Large intestine (tissue), 3 donors: ENCODE measurements around the gene ADRM1. TPM values are rescaled to one million over a fixed set of nuclear protein-coding genes. Genes with fewer than 3 reads are reported as not detected.

Source experiments
- DNase-seq, 2 donors: peaks; one replicate each; pipeline versions ENCODE4 v3.0.0 to v3.0.0-alpha.2; 2013
- H3K27ac ChIP-seq: one replicate; pipeline ENCODE4 v1.5.1; 2013; ENCODE audit warnings: low read length
- H3K27me3 ChIP-seq: 2 replicates; pipeline ENCODE4 v1.6.1; 2013; ENCODE audit warnings: low read length; ENCODE audit not compliant: control insufficient read depth, insufficient read depth
- H3K36me3 ChIP-seq: 2 replicates; pipeline ENCODE4 v1.6.1; 2013; ENCODE audit warnings: low read length; ENCODE audit not compliant: control insufficient read depth, insufficient read depth
- H3K4me1 ChIP-seq: one replicate; pipeline ENCODE4 v1.6.1; 2013; ENCODE audit warnings: low read length; ENCODE audit not compliant: control insufficient read depth, insufficient read depth
- H3K4me3 ChIP-seq: one replicate; pipeline ENCODE4 v1.5.1; 2013; ENCODE audit warnings: low read length
- H3K9me3 ChIP-seq: one replicate; pipeline ENCODE4 v1.6.1; 2013; ENCODE audit warnings: mild to moderate bottlenecking, low read depth, low read length, moderate library complexity; ENCODE audit not compliant: control insufficient read depth
- WGBS: methylation state at CpG from one replicate; pipeline ENCODE4 v1.1.5; 2013; ENCODE audit warnings: low lambda C conversion rate; ENCODE audit not compliant: insufficient coverage; 5-methylcytosine and 5-hydroxymethylcytosine counted together
- polyA plus RNA-seq: library from polyadenylated mRNA; unstranded; fragments of 120-200 nt; gene quantifications from one replicate; pipeline ENCODE4 v1.2.1, GENCODE V29; 2013

Gene ADRM1
- polyA plus RNA-seq, 1 donor: 50.4 TPM

DNA sequence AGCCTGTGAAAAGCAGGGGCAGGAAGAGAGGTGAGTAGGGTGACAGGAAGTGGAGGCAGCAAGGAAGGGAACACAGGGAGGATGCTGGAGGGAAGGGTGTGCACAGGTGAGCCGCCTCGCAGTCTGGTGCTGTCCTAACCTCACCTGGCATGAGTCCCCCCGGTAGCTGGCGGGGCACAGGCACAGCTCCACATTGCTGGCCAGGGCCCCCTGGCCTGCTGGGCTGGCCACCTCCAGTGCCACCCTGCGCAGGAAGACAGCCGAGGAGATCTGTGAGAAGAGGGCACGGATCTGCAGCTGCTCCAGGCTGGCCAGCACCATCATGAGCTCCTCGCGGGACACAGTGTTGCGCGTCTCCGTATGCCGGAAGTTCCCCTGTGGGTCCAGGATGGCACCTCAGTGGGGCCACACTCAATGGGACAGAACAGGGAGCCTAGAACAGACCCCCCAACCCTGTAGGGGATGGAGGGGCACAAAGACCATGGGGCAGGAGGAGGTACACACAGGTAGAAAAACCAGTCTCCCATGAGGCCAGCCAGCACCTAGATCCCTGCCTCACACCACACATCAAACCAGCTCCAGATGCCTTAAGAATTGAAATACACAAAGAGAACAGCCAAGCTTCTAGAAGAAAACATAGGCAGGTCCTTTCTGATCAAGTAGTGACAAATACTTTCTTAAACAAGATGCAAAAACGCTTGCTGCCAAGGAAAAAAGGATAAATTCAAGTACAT lies 22.5 kb downstream of the ADRM1 start:
- no peak for DNase-seq
- no peak overlapping the region for H3K27ac ChIP-seq
- H3K9me3 ChIP-seq: no peaks in the 10 kb centered on the region
- no peak overlapping the region for H3K4me3 ChIP-seq
- H3K36me3 ChIP-seq: peaks cover 58% of the 10 kb centered on the region
- no peaks in the 10 kb centered on the region for H3K27me3 ChIP-seq
- WGBS: no CpG with 5 or more reads among the region's 14 CpGs
- H3K4me1 ChIP-seq: no peaks in the 10 kb centered on the region

DNA sequence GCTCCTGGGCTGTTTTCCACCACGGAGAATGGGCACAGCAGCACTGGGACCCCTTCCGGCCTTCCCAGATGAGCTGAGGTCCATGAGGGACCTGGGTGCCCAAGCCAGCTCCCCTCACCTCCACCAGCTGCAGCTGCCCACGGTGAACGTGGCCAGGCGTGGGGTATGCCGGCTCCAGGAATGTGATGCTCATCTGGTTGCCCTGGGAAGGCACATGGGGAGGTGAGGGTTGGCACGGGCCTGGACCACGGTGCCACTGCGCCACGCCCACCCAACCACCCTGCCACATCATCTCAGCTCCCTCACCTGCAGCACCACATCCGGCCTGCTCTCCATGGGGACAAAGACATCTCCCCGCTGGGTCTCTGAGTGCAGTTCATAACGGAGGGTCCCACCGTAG lies 23.8 kb downstream of the ADRM1 start:
- H3K36me3 ChIP-seq: peaks cover 59% of the 10 kb centered on the region
- no peaks in the 10 kb centered on the region for H3K27me3 ChIP-seq
- H3K9me3 ChIP-seq: no peaks in the 10 kb centered on the region
- DNase-seq: no peak
- H3K4me3 ChIP-seq: no peak overlapping the region
- WGBS: no CpG with 5 or more reads among the region's 14 CpGs
- no peak overlapping the region for H3K27ac ChIP-seq
- H3K4me1 ChIP-seq: no peaks in the 10 kb centered on the region

DNA sequence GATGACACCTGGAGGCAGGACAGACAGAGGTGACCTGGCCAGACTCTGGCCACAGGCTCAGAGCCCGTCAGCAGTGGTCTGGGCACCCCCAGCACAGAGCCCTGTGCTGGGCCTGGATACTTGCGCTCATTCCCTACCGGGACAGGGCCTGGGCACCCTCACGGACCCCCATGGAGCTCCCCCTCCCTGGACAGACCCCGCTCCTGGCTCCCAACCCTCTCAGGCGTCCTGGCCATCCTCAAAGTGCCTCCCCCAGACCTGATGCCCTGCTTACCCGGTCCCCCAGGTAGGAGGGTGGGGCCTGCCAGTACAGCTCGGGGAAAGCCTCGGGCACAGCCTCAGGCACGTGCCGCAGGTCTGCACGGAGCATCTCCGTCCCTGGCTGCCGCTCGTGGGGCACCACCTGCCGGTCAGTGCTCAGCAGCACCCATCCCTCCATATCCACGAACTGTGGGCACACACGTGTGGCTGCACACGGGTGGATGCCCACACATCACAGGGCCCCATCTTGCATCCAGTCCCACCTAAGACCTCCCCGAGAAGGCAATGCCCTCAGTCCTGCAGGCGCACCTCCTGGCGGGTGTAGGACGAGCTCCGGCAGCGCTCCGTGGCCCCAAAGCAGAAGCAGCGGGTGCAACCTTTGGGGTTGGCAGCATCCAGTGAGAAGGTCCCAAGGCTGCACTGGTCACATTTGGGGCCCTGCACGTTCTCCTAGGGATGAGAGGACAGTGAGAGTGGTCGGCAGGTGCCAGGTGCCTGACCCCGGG lies 24.3 kb downstream of the ADRM1 start:
- Histone ChIP-seq H3K27me3 (no peaks in the 10 kb centered on the region), H3K27ac (no peak overlapping the region), H3K36me3 (peaks cover 60% of the 10 kb centered on the region), H3K9me3 (no peaks in the 10 kb centered on the region), H3K4me1 (no peaks in the 10 kb centered on the region), H3K4me3 (no peak overlapping the region)
- whole genome bisulfite sequencing: no CpG with 5 or more reads among the region's 30 CpGs
- DNase-seq: no peak

GRCh38 chr20:62327726-62328495 lies 25.1 kb downstream of the ADRM1 start:
- Histone ChIP-seq H3K4me1 (no peaks in the 10 kb centered on the region), H3K27me3 (no peaks in the 10 kb centered on the region), H3K4me3 (no peak overlapping the region), H3K9me3 (no peaks in the 10 kb centered on the region), H3K27ac (no peak overlapping the region), H3K36me3 (peaks cover 66% of the 10 kb centered on the region)
- no CpG with 5 or more reads among the region's 33 CpGs for WGBS
- DNase-seq: no peak

- no CpG with 5 or more reads among the region's 26 CpGs for WGBS
- no peaks in the 10 kb centered on the region for H3K4me1 ChIP-seq
- no peak for DNase-seq
- no peaks in the 10 kb centered on the region for H3K27me3 ChIP-seq
- H3K36me3 ChIP-seq: peaks cover 65% of the 10 kb centered on the region
- no peak overlapping the region for H3K4me3 ChIP-seq
- no peak overlapping the region for H3K27ac ChIP-seq
- no peaks in the 10 kb centered on the region for H3K9me3 ChIP-seq
These were observed 26.0 kb downstream of the ADRM1 start for GRCh38 chr20:62328684-62329388.

GRCh38 chr20:62329389-62330377 lies 26.9 kb downstream of the ADRM1 start:
- Histone ChIP-seq H3K27ac (no peak overlapping the region), H3K36me3 (peaks cover 69% of the 10 kb centered on the region), H3K4me1 (no peaks in the 10 kb centered on the region), H3K9me3 (no peaks in the 10 kb centered on the region), H3K4me3 (no peak overlapping the region), H3K27me3 (no peaks in the 10 kb centered on the region)
- 93% methylated on average over 3 of the region's 37 CpGs for WGBS
- no peak for DNase-seq

DNA sequence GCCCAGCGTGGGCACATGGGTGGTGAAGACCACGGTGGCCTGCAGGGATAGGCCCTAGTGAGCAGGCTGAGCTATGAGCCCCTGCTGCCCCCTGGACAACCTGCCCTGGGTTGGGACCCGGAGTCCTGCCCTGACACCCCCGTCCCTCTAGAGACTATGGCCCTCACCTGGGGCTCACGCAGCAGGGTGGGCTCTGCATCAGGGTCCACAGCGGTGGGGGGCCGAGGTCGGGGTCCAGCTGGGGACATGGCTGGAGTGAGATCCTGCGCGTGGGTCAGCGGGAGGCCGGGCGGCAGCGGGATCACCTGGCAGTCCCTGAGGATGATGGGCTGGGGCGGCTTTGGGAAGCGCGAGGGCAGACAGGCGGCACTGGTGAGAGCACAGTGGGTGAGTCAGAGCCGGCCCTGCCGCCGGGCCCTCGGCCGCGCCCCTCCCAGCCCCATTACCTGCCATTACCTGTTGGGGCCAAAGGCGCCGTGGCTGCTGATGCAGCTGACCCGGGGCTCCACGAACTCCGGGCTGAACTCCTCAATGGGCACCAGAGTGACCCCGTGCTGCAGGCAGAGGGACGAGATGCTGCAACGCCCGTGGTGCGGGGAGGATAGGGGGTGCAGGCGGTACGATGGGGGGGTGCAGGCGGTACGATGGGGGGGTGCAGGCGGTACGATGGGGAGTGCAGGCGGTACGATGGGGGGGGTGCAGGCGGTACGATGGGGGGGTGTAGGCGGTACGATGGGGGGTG lies 27.9 kb downstream of the ADRM1 start:
- Histone ChIP-seq H3K36me3 (peaks cover 66% of the 10 kb centered on the region), H3K4me3 (no peak overlapping the region), H3K9me3 (no peaks in the 10 kb centered on the region), H3K27me3 (no peaks in the 10 kb centered on the region), H3K4me1 (no peaks in the 10 kb centered on the region), H3K27ac (no peak overlapping the region)
- DNase-seq: no peak
- WGBS: no CpG with 5 or more reads among the region's 46 CpGs

GRCh38 chr20:62331347-62331746 lies 28.6 kb downstream of the ADRM1 start:
- Histone ChIP-seq H3K9me3 (no peaks in the 10 kb centered on the region), H3K36me3 (peaks cover 68% of the 10 kb centered on the region), H3K4me1 (no peaks in the 10 kb centered on the region), H3K27me3 (no peaks in the 10 kb centered on the region), H3K27ac (no peak overlapping the region), H3K4me3 (no peak overlapping the region)
- no CpG with 5 or more reads among the region's 19 CpGs for WGBS
- no peak for DNase-seq

DNA sequence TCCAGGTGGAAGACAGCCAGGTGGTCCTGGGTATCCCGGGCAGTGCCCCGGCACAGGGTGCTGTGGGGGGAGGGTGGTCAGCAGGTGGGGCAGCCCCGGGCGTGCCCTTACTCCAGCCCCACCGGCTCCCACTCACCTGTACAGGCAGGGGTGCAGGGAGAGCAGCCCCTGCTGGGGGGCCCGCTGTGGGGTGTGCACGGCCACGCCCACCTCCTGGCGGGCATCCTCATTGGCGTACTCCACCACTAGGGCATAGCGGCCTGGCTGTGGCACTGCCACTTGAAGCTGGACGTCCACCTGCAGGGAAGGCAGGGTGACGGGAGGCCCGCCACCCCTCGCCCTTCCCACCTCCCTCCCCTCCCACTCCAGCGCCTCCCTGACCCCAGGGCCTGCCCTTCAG lies 29.6 kb downstream of the ADRM1 start:
- Histone ChIP-seq H3K4me1 (no peaks in the 10 kb centered on the region), H3K9me3 (no peaks in the 10 kb centered on the region), H3K36me3 (peaks cover 68% of the 10 kb centered on the region), H3K4me3 (no peak overlapping the region), H3K27me3 (no peaks in the 10 kb centered on the region), H3K27ac (no peak overlapping the region)
- DNase-seq: no peak
- WGBS: no CpG with 5 or more reads among the region's 16 CpGs
